Neuronal stem cell (in vitro differentiated cells): Measurements from ENCODE around the gene GPC1.

Experiments used
- DNase-seq: peaks from one replicate; pipeline ENCODE4 v3.0.0-alpha.2; 2013; ENCODE audit warnings: low spot score
- H2AFZ ChIP-seq: one replicate; pipeline ENCODE4 v1.6.1; 2013; ENCODE audit warnings: mild to moderate bottlenecking, low read length, inconsistent platforms
- H2AK5ac ChIP-seq: 2 replicates; pipeline ENCODE4 v1.6.1; 2013; ENCODE audit warnings: low read depth, mild to moderate bottlenecking, inconsistent platforms, low read length, moderate library complexity, mixed read lengths
- H2BK120ac ChIP-seq: 2 replicates; pipeline ENCODE4 v1.6.1; 2013; ENCODE audit warnings: low read depth, mild to moderate bottlenecking, inconsistent platforms, low read length, moderate library complexity, mixed read lengths
- H2BK12ac ChIP-seq: one replicate; pipeline ENCODE4 v1.6.1; 2013; ENCODE audit warnings: low read length, inconsistent platforms
- H2BK15ac ChIP-seq: 2 replicates; pipeline ENCODE4 v1.6.1; 2013; ENCODE audit warnings: mild to moderate bottlenecking, low read length, inconsistent platforms, mixed read lengths
- H2BK5ac ChIP-seq: one replicate; pipeline ENCODE4 v1.6.1; 2013; ENCODE audit warnings: inconsistent platforms, mild to moderate bottlenecking, low read length, moderate library complexity
- H3K14ac ChIP-seq: one replicate; pipeline ENCODE4 v1.6.1; 2013; ENCODE audit warnings: low read length, inconsistent platforms
- H3K18ac ChIP-seq: 2 replicates; pipeline ENCODE4 v1.6.1; 2013; ENCODE audit warnings: low read length, inconsistent platforms
- H3K23ac ChIP-seq: 2 replicates; pipeline ENCODE4 v1.6.1; 2013; ENCODE audit warnings: low read depth, mild to moderate bottlenecking, mixed read lengths, low read length, inconsistent platforms; ENCODE audit not compliant: poor library complexity
- H3K27ac ChIP-seq: replicated peaks from 3 replicates; pipeline ENCODE4 v1.5.1; 2013; ENCODE audit warnings: low read length, inconsistent platforms
- H3K27me3 ChIP-seq, 3 experiments: 2 replicates each; pipeline ENCODE4 v1.6.1; 2013; ENCODE audit warnings: low read length in 3 of 3, mild to moderate bottlenecking in 2 of 3, inconsistent platforms in 1 of 3, low read depth in 1 of 3, mixed read lengths in 1 of 3, moderate library complexity in 1 of 3; ENCODE audit not compliant: control insufficient read depth in 3 of 3, insufficient read depth in 3 of 3
- H3K36me3 ChIP-seq, 2 donors: replicated peaks in 1 of 2; 2 replicates each; pipeline ENCODE4 v1.6.1; 2013; ENCODE audit warnings: low read length in 2 of 2; ENCODE audit not compliant: control insufficient read depth in 2 of 2, insufficient read depth in 2 of 2
- H3K4ac ChIP-seq: 2 replicates; pipeline ENCODE4 v1.6.1; 2013; ENCODE audit warnings: inconsistent platforms, mild to moderate bottlenecking, low read length, moderate library complexity
- H3K4me1 ChIP-seq, 2 donors: 1 replicate in 1 of 2; 2 replicates in 1 of 2; pipeline ENCODE4 v1.6.1; 2013; ENCODE audit warnings: low read length in 2 of 2, low read depth in 1 of 2; ENCODE audit not compliant: control insufficient read depth in 2 of 2, insufficient read depth in 1 of 2
- H3K4me2 ChIP-seq: one replicate; pipeline ENCODE4 v1.6.1; 2013; ENCODE audit warnings: mild to moderate bottlenecking, low read length, inconsistent platforms; ENCODE audit not compliant: insufficient read depth, poor library complexity, severe bottlenecking
- H3K4me3 ChIP-seq, 2 donors: 2 replicates each; pipeline ENCODE4 v1.5.1; 2013; ENCODE audit warnings: low read length in 2 of 2, mild to moderate bottlenecking in 2 of 2, inconsistent platforms in 1 of 2, moderate library complexity in 1 of 2
- H3K79me1 ChIP-seq: one replicate; pipeline ENCODE4 v1.6.1; 2013; ENCODE audit warnings: low read depth, mild to moderate bottlenecking, inconsistent platforms, low read length, moderate library complexity
- H3K9ac ChIP-seq: one replicate; pipeline ENCODE4 v1.6.1; 2013; ENCODE audit warnings: mild to moderate bottlenecking, low read depth, low read length, inconsistent platforms; ENCODE audit not compliant: poor library complexity
- H3K9me3 ChIP-seq, 2 donors: replicated peaks in 1 of 2; 2 replicates each; pipeline versions ENCODE3 to v1.6.1; 2013; ENCODE audit warnings: low read length in 2 of 2, mild to moderate bottlenecking in 2 of 2, inconsistent platforms in 1 of 2, low read depth in 1 of 2, mixed read lengths in 1 of 2, moderate library complexity in 1 of 2; ENCODE audit not compliant: control insufficient read depth in 2 of 2, insufficient read depth in 1 of 2
- H4K8ac ChIP-seq: one replicate; pipeline ENCODE4 v1.6.1; 2013; ENCODE audit warnings: low read depth, mild to moderate bottlenecking, inconsistent platforms, low read length, moderate library complexity
- H4K91ac ChIP-seq: one replicate; pipeline ENCODE4 v1.6.1; 2013; ENCODE audit warnings: low read length, low read depth, mild to moderate bottlenecking, inconsistent platforms; ENCODE audit not compliant: poor library complexity
- WGBS, 2 donors: extraction: QIAGEN DNeasy Blood & Tissue Kit; methylation state at CpG; one replicate each; pipeline ENCODE4 v1.1.7; 2013; ENCODE audit warnings: missing lambda C conversion rate in 2 of 2, mixed read lengths in 1 of 2; ENCODE audit not compliant: insufficient read length in 2 of 2, insufficient replicate concordance in 1 of 2; ENCODE audit errors: extremely low coverage in 2 of 2; 5-methylcytosine and 5-hydroxymethylcytosine counted together

Gene GPC1

DNA sequence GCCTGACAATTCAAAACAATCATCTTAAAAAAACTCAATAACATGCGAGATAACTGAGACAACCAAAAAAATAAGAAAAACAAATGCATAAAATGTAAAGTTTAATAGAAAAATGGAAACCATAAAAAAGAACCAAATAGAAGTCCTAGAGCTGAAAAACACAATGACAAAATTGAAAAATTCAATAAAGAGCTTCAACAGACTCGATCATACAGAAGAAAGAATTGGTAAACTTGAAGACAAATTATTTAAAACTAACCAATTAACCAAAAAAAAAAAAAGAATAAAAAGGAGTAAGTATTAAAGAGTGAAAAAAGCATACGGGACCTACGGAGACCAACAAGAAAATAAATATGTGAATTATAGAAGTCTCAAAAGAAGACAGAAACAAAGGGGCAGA, 37.7 kb downstream of the GPC1 start:
- Histone ChIP-seq H3K4me2 (no peak overlapping the region), H3K4ac (no peak overlapping the region), H2AFZ (no peak overlapping the region), H3K36me3 (peaks cover 0 to 2% of the 10 kb centered on the region in 2 donors), H3K79me1 (peaks cover 4% of the 10 kb centered on the region), H3K18ac (no peak overlapping the region), H3K27me3 (no peaks in the 10 kb centered on the region), H4K8ac (no peak overlapping the region), H3K4me3 (no peak overlapping the region), H3K14ac (no peak overlapping the region), H4K91ac (no peak overlapping the region), H3K27ac (no peak overlapping the region), H3K9ac (no peak overlapping the region), H2BK15ac (no peak overlapping the region), H2AK5ac (no peak overlapping the region), H2BK5ac (no peak overlapping the region), H3K23ac (no peak overlapping the region), H2BK12ac (no peak overlapping the region), H2BK120ac (no peak overlapping the region), H3K9me3 (peaks cover 3 to 24% of the 10 kb centered on the region in 2 donors), H3K4me1 (peaks cover 0 to 7% of the 10 kb centered on the region in 2 donors)
- no CpG with 5 or more reads among the region's 4 CpGs for WGBS, 2 donors
- DNase-seq, result no peak

DNA sequence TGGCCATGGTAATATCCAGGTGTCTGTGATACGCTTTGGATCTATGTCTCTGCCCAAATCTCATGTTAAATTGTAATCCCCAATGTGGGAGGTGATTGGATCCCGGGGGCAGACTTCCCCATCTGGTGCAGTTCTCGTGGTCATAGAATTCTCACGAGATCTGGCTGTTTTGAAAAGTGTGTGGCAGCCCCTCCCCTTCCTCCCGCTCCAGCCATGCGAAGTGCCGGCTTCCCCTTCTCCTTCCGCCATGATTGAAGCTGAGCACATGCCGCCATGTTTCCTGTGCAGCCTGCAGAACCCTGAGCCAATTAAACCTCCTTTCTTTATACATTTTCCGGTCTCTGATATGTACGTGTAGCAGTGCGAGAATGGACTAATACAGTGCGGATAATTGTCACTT, 42.5 kb downstream of the GPC1 start:
- Histone ChIP-seq H3K23ac (no peak overlapping the region), H3K4ac (no peak overlapping the region), H4K91ac (no peak overlapping the region), H2AFZ (no peak overlapping the region), H2BK5ac (no peak overlapping the region), H3K27me3 (no peaks in the 10 kb centered on the region), H2BK120ac (no peak overlapping the region), H3K9me3 (peaks cover 3 to 20% of the 10 kb centered on the region in 2 donors), H2AK5ac (no peak overlapping the region), H3K4me2 (no peak overlapping the region), H4K8ac (no peak overlapping the region), H3K9ac (no peak overlapping the region), H2BK15ac (no peak overlapping the region), H3K18ac (no peak overlapping the region), H3K4me3 (no peak overlapping the region), H3K79me1 (no peaks in the 10 kb centered on the region), H3K27ac (no peak overlapping the region), H2BK12ac (no peak overlapping the region), H3K14ac (no peak overlapping the region), H3K36me3 (no peaks in the 10 kb centered on the region), H3K4me1 (no peaks in the 10 kb centered on the region)
- DNase-seq, result no peak
- WGBS, 2 donors, result no CpG with 5 or more reads among the region's 13 CpGs

DNA sequence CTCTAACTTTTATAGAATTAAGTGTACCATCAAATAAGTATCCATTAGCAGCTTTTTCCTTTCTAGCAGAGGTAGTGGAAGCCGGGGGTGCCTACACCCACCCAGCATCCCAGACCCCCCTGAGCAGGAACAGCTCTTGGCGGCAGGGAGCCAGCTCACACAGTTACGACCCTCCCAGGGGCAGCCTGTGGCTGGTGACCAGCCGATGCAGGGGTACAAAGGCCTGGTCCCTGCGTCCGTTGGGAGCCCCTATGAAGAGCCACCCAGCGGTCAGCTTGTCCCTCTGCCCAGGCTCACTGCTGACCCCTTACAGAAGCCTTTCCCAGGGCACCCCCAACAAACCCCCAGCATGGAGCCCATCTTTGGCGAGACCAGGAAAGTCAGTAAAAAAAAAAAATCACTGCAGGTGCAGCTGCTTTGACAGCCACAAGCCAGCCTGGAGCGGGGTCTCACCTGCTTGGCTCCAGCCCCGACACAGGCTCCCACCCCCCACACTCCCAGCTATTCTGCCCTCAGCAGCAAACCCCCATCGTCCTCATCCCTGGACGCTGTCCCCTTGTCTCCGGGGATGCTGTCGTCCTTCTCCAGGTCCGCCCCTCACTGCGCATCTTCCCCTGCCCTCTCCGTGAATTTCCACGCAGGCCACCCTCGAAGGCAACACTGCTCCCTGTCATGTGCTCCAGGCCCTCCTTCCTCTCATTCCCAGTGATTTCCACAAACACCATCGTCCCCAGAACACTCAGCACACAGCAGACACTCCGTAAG, 43.1 kb downstream of the GPC1 start:
- no peak overlapping the region for H2BK5ac ChIP-seq
- H3K4me3 ChIP-seq, result no peak overlapping the region
- no peak overlapping the region for H3K4me2 ChIP-seq
- peak overlapping the region; percentile 73 for H3K23ac ChIP-seq
- no peak overlapping the region for H3K4ac ChIP-seq
- H2AFZ ChIP-seq, result no peak overlapping the region
- no peaks in the 10 kb centered on the region for H3K79me1 ChIP-seq
- H3K9ac ChIP-seq, result no peak overlapping the region
- H3K4me1 ChIP-seq, result no peaks in the 10 kb centered on the region
- H2BK15ac ChIP-seq, result no peak overlapping the region
- no peak overlapping the region for H4K8ac ChIP-seq
- DNase-seq, result no peak
- H3K18ac ChIP-seq, result peak overlapping the region; percentile 65
- peaks cover 3 to 17% of the 10 kb centered on the region in 2 donors for H3K9me3 ChIP-seq
- WGBS, 2 donors, result no CpG with 5 or more reads among the region's 21 CpGs
- H2AK5ac ChIP-seq, result no peak overlapping the region
- peak overlapping the region; percentile 16 for H2BK12ac ChIP-seq
- no peak overlapping the region for H3K27ac ChIP-seq
- H3K36me3 ChIP-seq, result no peaks in the 10 kb centered on the region
- H2BK120ac ChIP-seq, result no peak overlapping the region
- no peak overlapping the region for H3K14ac ChIP-seq
- H4K91ac ChIP-seq, result no peak overlapping the region
- no peaks in the 10 kb centered on the region for H3K27me3 ChIP-seq

DNA sequence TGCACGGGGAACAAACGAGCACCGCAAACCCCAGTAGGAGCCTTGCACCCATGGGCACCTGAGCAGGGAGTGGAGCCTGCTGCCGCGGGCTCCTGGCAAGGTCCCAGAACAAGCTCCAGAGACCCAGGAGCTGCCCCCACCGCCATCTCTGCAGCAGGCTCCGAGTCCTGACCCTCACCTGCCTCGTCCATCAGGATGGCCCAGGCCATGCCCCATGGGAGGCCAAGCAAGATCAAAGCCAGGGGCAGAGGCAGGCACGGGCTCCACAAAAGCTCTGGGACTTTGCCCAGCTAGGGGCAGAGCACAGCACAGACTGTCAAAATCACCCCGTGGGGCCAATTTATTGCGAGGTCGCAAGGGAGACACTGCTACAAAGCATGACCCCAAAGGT, 43.6 kb downstream of the GPC1 start:
- Histone ChIP-seq H3K79me1 (no peaks in the 10 kb centered on the region), H2AK5ac (no peak overlapping the region), H3K14ac (no peak overlapping the region), H4K8ac (no peak overlapping the region), H3K9me3 (peaks cover 3 to 14% of the 10 kb centered on the region in 2 donors), H3K36me3 (no peaks in the 10 kb centered on the region), H3K4ac (no peak overlapping the region), H3K27ac (no peak overlapping the region), H4K91ac (no peak overlapping the region), H3K4me1 (no peaks in the 10 kb centered on the region), H3K18ac (peak overlapping the region; percentile 65), H3K27me3 (no peaks in the 10 kb centered on the region), H2BK120ac (no peak overlapping the region), H3K4me2 (no peak overlapping the region), H2BK15ac (no peak overlapping the region), H2BK12ac (peak overlapping the region; percentile 16), H3K9ac (no peak overlapping the region), H3K4me3 (no peak overlapping the region), H3K23ac (peak overlapping the region; percentile 73), H2AFZ (no peak overlapping the region), H2BK5ac (no peak overlapping the region)
- no peak for DNase-seq
- WGBS, 2 donors, result no CpG with 5 or more reads among the region's 12 CpGs
